Fibroblast of lung (primary cell): Measurements from ENCODE around the gene KRT80. TPM values are rescaled to one million over a fixed set of nuclear protein-coding genes. Genes with fewer than 3 reads are reported as not detected.

Experiments used
- DNase-seq, 2 donors: peaks; one replicate each; pipeline versions ENCODE4 v3.0.0 to v3.0.0-alpha.2; 2010; ENCODE audit warnings: low read depth in 2 of 2
- H2AFZ ChIP-seq: 2 replicates; pipeline ENCODE4 v1.5.1; 2012; ENCODE audit warnings: low read length, control low read depth, inconsistent platforms
- H3K27ac ChIP-seq: 2 replicates; pipeline ENCODE4 v1.5.1; 2011; ENCODE audit warnings: low read length, control low read depth; ENCODE audit not compliant: insufficient read depth
- H3K27me3 ChIP-seq: 2 replicates; pipeline ENCODE4 v1.5.1; 2011; ENCODE audit warnings: mild to moderate bottlenecking, low read length; ENCODE audit not compliant: control insufficient read depth, insufficient read depth
- H3K36me3 ChIP-seq: 2 replicates; pipeline ENCODE4 v1.5.1; 2011; ENCODE audit warnings: low read length; ENCODE audit not compliant: control insufficient read depth, insufficient read depth
- H3K4me1 ChIP-seq: 2 replicates; pipeline ENCODE4 v1.5.1; 2011; ENCODE audit warnings: low read length; ENCODE audit not compliant: control insufficient read depth, insufficient read depth; ENCODE audit errors: extremely low read depth
- H3K4me2 ChIP-seq: 2 replicates; pipeline ENCODE4 v1.5.1; 2011; ENCODE audit warnings: low read length, control low read depth; ENCODE audit not compliant: insufficient read depth; ENCODE audit errors: extremely low read depth
- H3K4me3 ChIP-seq, 4 experiments: fragments of 200-600 bp in 1 of 4; sonication (generic) in 1 of 4; replicated peaks in 1 of 4; 2 replicates each; pipeline ENCODE4 v1.5.1; 2011 to 2016; ENCODE audit warnings: low read length in 4 of 4, low read depth in 3 of 4, mild to moderate bottlenecking in 3 of 4, control low read depth in 2 of 4, inconsistent platforms in 1 of 4, mixed read lengths in 1 of 4; ENCODE audit not compliant: insufficient read depth in 1 of 4; ENCODE audit errors: control extremely low read depth in 1 of 4
- H3K79me2 ChIP-seq: 2 replicates; pipeline ENCODE4 v1.5.1; 2012; ENCODE audit warnings: mild to moderate bottlenecking, low read length, inconsistent platforms; ENCODE audit not compliant: control insufficient read depth, insufficient read depth
- H3K9ac ChIP-seq: 2 replicates; pipeline ENCODE4 v1.5.1; 2011; ENCODE audit warnings: mild to moderate bottlenecking, low read length, control low read depth; ENCODE audit not compliant: insufficient read depth
- H3K9me3 ChIP-seq: 2 replicates; pipeline ENCODE4 v1.5.1; 2012; ENCODE audit warnings: low read depth, low read length; ENCODE audit not compliant: control insufficient read depth, insufficient read depth
- H4K20me1 ChIP-seq: 2 replicates; pipeline ENCODE4 v1.5.1; 2011; ENCODE audit warnings: low read length; ENCODE audit not compliant: control insufficient read depth, insufficient read depth; ENCODE audit errors: extremely low read depth
- EZH2 ChIP-seq: IDR thresholded peaks from 2 replicates; pipeline ENCODE4 v1.5.1; 2012; ENCODE audit warnings: low read length, control low read depth, mild to moderate bottlenecking; ENCODE audit errors: missing control alignments
- polyA plus RNA-seq, 2 donors: library from polyadenylated mRNA; depleted of rRNA in 1 of 2; stranded (reverse) in 1 of 2; unstranded in 1 of 2; fragments of >200 nt; gene quantifications; 2 replicates each; pipeline ENCODE4 v1.2.1, GENCODE V29; 2011 to 2012; ENCODE audit warnings: missing spikeins in 1 of 2
- total RNA-seq: library from RNA; depleted of rRNA; stranded (reverse); fragments of >200 nt; gene quantifications from 2 replicates; pipeline ENCODE4 v1.2.1, GENCODE V29; 2014
- TF ChIP-seq, protein P1 (sequence below), 2 donors: IDR thresholded peaks in 1 of 2; conservative IDR thresholded peaks in 1 of 2; 1 replicate in 1 of 2; 2 replicates in 1 of 2; pipeline ENCODE4 v1.5.1; 2011 to 2012; ENCODE audit warnings: low read length in 2 of 2, control low read depth in 1 of 2, inconsistent platforms in 1 of 2, low read depth in 1 of 2, mild to moderate bottlenecking in 1 of 2

KRT80 gene
- total and polyA plus RNA-seq, 2 donors (not counting 1 experiment from before 2014, with no cell fraction given) = 0.17 to 1.0 TPM

DNA sequence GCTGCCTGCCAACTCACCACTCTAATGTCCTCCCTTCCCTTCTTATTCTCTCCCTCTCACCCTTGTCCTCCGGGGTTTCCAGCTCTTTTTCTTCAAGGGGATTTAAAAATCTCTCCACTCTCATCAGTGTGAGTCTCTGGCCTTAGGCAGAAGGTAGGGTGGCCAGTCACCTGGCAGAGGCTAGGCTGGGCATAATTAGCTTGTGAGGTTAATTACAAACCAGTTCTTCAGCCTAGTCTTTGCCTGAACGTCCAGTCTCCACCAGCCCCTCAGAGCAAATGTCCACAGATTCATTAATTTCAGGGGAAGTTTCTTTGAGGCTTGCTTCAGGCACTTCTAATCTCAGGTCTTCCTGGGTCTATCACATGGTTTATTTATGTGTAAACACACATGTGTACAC is 48.0 kb upstream of the KRT80 start:
- Histone ChIP-seq H3K4me2 (no peak overlapping the region), H3K27me3 (no peaks in the 10 kb centered on the region), H3K27ac (no peak overlapping the region), H3K4me3 (no peak overlapping the region), H3K9me3 (no peaks in the 10 kb centered on the region), H4K20me1 (no peaks in the 10 kb centered on the region), H3K9ac (no peak overlapping the region), H3K4me1 (peaks cover 15% of the 10 kb centered on the region), H3K79me2 (no peaks in the 10 kb centered on the region), H3K36me3 (no peaks in the 10 kb centered on the region), H2AFZ (no peak overlapping the region)
- no peak for DNase-seq
- TF ChIP-seq, protein P1, sequence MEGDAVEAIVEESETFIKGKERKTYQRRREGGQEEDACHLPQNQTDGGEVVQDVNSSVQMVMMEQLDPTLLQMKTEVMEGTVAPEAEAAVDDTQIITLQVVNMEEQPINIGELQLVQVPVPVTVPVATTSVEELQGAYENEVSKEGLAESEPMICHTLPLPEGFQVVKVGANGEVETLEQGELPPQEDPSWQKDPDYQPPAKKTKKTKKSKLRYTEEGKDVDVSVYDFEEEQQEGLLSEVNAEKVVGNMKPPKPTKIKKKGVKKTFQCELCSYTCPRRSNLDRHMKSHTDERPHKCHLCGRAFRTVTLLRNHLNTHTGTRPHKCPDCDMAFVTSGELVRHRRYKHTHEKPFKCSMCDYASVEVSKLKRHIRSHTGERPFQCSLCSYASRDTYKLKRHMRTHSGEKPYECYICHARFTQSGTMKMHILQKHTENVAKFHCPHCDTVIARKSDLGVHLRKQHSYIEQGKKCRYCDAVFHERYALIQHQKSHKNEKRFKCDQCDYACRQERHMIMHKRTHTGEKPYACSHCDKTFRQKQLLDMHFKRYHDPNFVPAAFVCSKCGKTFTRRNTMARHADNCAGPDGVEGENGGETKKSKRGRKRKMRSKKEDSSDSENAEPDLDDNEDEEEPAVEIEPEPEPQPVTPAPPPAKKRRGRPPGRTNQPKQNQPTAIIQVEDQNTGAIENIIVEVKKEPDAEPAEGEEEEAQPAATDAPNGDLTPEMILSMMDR (conservative IDR thresholded peaks at IDR 0.05 in 1 of 2, IDR thresholded peaks at IDR 0.05 in 1 of 2; ENCODE audit: low read depth in 1 of 2, low read length in 2 of 2) = no peak
- TF ChIP-seq EZH2 = no peak

DNA sequence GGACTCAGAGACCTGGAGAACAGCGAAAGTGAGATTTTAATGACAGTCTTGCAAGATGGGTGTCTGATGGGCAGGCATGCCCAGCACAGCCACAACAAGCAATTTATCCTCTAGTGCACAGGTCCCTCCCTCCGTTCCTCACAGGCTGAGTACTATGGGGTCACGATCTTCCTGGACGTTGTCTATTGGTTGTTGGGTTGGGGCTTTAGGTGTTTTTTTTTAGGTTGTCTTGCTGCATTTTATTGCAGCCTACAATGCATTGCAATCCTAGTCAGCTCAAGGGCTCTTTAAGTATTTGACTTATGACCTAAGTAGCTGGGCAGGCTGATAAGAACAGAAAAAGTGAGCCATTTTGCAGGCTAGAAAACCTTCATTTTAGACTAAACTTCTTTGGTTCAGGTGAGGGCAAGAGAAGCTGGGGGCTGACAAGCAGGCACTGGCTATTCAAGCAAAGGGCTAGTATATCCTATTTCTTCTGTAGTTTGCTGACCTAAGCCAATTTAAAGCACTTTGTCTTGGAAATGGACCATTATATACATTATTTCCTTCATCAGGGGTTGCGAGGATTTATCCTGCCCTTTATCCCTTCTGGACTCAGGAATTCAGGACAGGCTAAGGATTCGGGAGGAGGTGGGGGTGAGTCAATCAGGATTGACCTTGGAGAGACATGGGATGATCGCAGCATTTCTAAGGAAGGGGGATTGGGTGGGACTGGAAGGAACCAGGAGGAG is 47.3 kb upstream of the KRT80 start:
- H3K27me3 ChIP-seq = no peaks in the 10 kb centered on the region
- DNase-seq = no peak
- no peak overlapping the region for H2AFZ ChIP-seq
- H3K36me3 ChIP-seq = no peaks in the 10 kb centered on the region
- no peaks in the 10 kb centered on the region for H3K9me3 ChIP-seq
- no peak overlapping the region for H3K27ac ChIP-seq
- peaks cover 9% of the 10 kb centered on the region for H3K4me1 ChIP-seq
- no peak overlapping the region for H3K9ac ChIP-seq
- H3K4me2 ChIP-seq = no peak overlapping the region
- no peaks in the 10 kb centered on the region for H4K20me1 ChIP-seq
- no peak for TF ChIP-seq EZH2
- TF ChIP-seq, protein P1 (conservative IDR thresholded peaks at IDR 0.05 in 1 of 2, IDR thresholded peaks at IDR 0.05 in 1 of 2; ENCODE audit: low read depth in 1 of 2, low read length in 2 of 2) = no peak
- no peaks in the 10 kb centered on the region for H3K79me2 ChIP-seq
- no peak overlapping the region for H3K4me3 ChIP-seq

DNA sequence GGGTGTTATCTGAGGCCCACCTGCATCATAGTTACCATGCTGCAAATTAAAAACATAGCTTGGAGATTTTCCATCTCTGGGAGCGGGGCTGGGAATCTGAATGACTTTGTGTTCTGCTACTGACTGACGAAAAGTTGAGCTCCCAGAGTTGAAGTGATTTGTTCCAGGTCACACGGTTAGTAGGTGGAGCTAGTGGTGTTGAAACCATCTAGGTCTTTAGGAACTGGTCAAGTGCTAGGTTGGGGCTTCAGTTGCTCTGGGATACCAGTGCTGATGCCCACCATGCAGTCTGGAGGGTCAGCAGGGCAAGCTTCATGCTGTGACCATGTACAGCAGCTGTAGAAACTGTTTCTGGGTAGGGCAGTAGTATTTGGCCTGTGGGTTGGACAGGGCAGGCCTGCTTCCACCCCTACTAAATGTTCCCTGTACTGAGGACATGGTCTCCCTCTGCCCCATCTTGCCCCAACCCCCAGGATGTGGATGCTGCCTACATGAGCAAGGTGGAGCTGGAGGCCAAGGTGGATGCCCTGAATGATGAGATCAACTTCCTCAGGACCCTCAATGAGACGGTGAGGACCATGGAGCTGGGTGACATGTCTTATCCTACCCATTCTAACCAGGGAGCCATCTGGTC is 46.5 kb upstream of the KRT80 start:
- no peak for DNase-seq
- Histone ChIP-seq H4K20me1 (no peaks in the 10 kb centered on the region), H3K27me3 (no peaks in the 10 kb centered on the region), H3K9me3 (no peaks in the 10 kb centered on the region), H3K9ac (no peak overlapping the region), H3K4me1 (peaks cover 3% of the 10 kb centered on the region), H2AFZ (no peak overlapping the region), H3K27ac (no peak overlapping the region), H3K4me3 (no peak overlapping the region), H3K4me2 (no peak overlapping the region), H3K79me2 (no peaks in the 10 kb centered on the region), H3K36me3 (no peaks in the 10 kb centered on the region)
- TF ChIP-seq, protein P1 (conservative IDR thresholded peaks at IDR 0.05 in 1 of 2, IDR thresholded peaks at IDR 0.05 in 1 of 2; ENCODE audit: low read depth in 1 of 2, low read length in 2 of 2) = no peak
- no peak for TF ChIP-seq EZH2
